Measurements from ENCODE around the gene GALR2.

The GALR2 gene

GRCh38 chr17:76079956-76080767, 5.6 kb downstream of the GALR2 start:
- no peak for DNase-seq (ENCODE audit: low read depth)

GRCh38 chr17:76080768-76081287, 6.2 kb downstream of the GALR2 start:
- no peak for DNase-seq (ENCODE audit: low read depth)

GRCh38 chr17:76081295-76082210, 7.0 kb downstream of the GALR2 start:
- DNase-seq (ENCODE audit: low read depth): no peak

- no peak for DNase-seq (ENCODE audit: low read depth)
These were observed 8.0 kb downstream of the GALR2 start for GRCh38 chr17:76082326-76083251.

GRCh38 chr17:76083536-76084182, 9.1 kb downstream of the GALR2 start:
- DNase-seq (ENCODE audit: low read depth): no peak

- no peak for DNase-seq (ENCODE audit: low read depth)
These were observed 10.6 kb downstream of the GALR2 start for GRCh38 chr17:76085066-76085730.

GRCh38 chr17:76085731-76086366, 11.3 kb downstream of the GALR2 start:
- DNase-seq (ENCODE audit: low read depth): no peak

- no peak for DNase-seq (ENCODE audit: low read depth)
These were observed 11.8 kb downstream of the GALR2 start for GRCh38 chr17:76086384-76086783.

- DNase-seq (ENCODE audit: low read depth): no peak
These were observed 12.9 kb downstream of the GALR2 start for GRCh38 chr17:76087531-76087930.

- no peak for DNase-seq (ENCODE audit: low read depth)
These were observed 13.7 kb downstream of the GALR2 start for GRCh38 chr17:76088041-76088867.

GRCh38 chr17:76088868-76089576, 14.4 kb downstream of the GALR2 start:
- no peak for DNase-seq (ENCODE audit: low read depth)

GRCh38 chr17:76089680-76090516, 15.3 kb downstream of the GALR2 start:
- DNase-seq (ENCODE audit: low read depth): no peak

- no peak for DNase-seq (ENCODE audit: low read depth)
These were observed 16.0 kb downstream of the GALR2 start for GRCh38 chr17:76090517-76091129.

- DNase-seq (ENCODE audit: low read depth): no peak
These were observed 17.1 kb downstream of the GALR2 start for GRCh38 chr17:76091526-76092286.

GRCh38 chr17:76092526-76093413, 18.2 kb downstream of the GALR2 start:
- DNase-seq (ENCODE audit: low read depth): no peak
